ENCODE results near the gene CDC42EP4. TPM values are rescaled to one million over a fixed set of nuclear protein-coding genes. Genes with fewer than 3 reads are reported as not detected.

The CDC42EP4 gene
- total and polyA plus RNA-seq, 10 of the 15 experiments (the other 5 are each of a cell fraction or from before 2014, with no cell fraction given), result 0.05 to 7.1 (median 2.7) TPM

DNA sequence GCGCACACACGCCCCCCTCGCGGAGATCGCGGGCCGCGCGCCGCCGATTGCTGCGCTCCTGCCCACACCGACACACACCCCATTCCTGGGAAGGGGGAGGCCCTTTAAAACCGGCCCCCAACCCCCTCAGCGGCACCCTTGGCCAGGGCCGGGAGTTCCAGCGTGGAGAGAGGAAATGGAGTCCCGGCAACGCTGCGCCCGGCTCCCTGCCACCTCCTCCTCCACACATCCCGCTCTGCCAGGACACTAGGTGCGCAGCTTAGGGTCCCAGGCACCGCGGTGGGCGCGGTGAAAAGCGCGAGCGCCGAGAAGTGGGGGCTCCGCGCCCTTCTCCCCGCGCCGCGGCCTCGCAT lies 397 bp downstream of the CDC42EP4 start:
- DNase-seq (ENCODE audit: low read depth, low spot score), result no peak

GRCh38 chr17:73309727-73310596 lies 1.8 kb downstream of the CDC42EP4 start:
- ChIA-PET CTCF (interaction anchor here (0.8 to 4.7 kb wide), 17 partner anchors 10 to 582 kb away, joined by 3 to 28 read pairs (median 5); no protein-coding TSS in a partner anchor), SMC1A (ENCODE audit: uncharacterized antibody, unreplicated experiment) (interaction anchor here (1.0 to 4.0 kb wide), 13 partner anchors 11 to 585 kb away, joined by 3 to 29 read pairs (median 5); no protein-coding TSS in a partner anchor), POLR2A (interaction anchor here (0.9 to 4.3 kb wide), 13 partner anchors 8 to 78 kb away, joined by 3 to 28 read pairs (median 6); a partner anchor contains a TSS), RAD21 (ENCODE audit: unreplicated experiment) (interaction anchor here (0.8 to 4.8 kb wide), 16 partner anchors 7 to 582 kb away, joined by 3 to 32 read pairs (median 6); no protein-coding TSS in a partner anchor)
- DNase-seq (ENCODE audit: low read depth, low spot score), result no peak
- in situ Hi-C loops (cut with MboI) (loop anchor here (5.0 kb wide), 1 partner anchor 38 kb away; no protein-coding TSS in a partner anchor), intact Hi-C loops (cut with micrococcal nuclease; ENCODE audit: unreplicated experiment) (loop anchor here (2.0 to 5.0 kb wide), 4 partner anchors 19 to 118 kb away; partner anchors contain the start of gene COG1)
- Histone ChIP-seq H3K27me3 (replicated peaks in 1 of 2; ENCODE audit: control insufficient read depth in 2 of 2, insufficient read depth in 2 of 2, low read length in 1 of 2) (no peaks in the 10 kb centered on the region), H3K9me3 (replicated peaks; ENCODE audit: control insufficient read depth, insufficient read depth, low read length) (no peaks in the 10 kb centered on the region), H3K79me2 (ENCODE audit: control insufficient read depth, insufficient read depth, low read length) (peaks cover 22% of the 10 kb centered on the region), H4K20me1 (ENCODE audit: control insufficient read depth, insufficient read depth) (no peaks in the 10 kb centered on the region), H3K9ac (ENCODE audit: control insufficient read depth, insufficient read depth, low read length) (peak overlapping the region; percentile 80), H3K36me3 (ENCODE audit: control insufficient read depth in 2 of 2, insufficient read depth in 2 of 2, low read length in 1 of 2) (no peaks in the 10 kb centered on the region), H3K4me1 (ENCODE audit: control insufficient read depth, insufficient read depth, low read length) (peaks cover 5% of the 10 kb centered on the region; the same call in 1 of the 2 replicates), H3K4me2 (ENCODE audit: control insufficient read depth, insufficient read depth) (peak overlapping the region; percentile 95), H3K4me3 (peak overlapping the region; percentile 93), H3K27ac (ENCODE audit: control insufficient read depth, insufficient read depth) (peak overlapping the region; percentile 69), H2AFZ (ENCODE audit: control insufficient read depth, low read depth, low read length) (peak overlapping the region; percentile 73)
- BruUV-seq (replicated peaks), result TSS peak; percentile 67
- ATAC-seq, result peak; percentile 8; the same call in 2 of the 3 replicates
- WGBS (ENCODE audit: insufficient coverage, insufficient replicate concordance, low lambda C conversion rate, missing lambda C conversion rate), result 19% methylated on average over 21 of the region's 21 CpGs
- no peak for FAIRE-seq
- no peak for TF ChIP-seq MYB (IDR thresholded peaks at IDR 0.05; ENCODE audit: borderline replicate concordance, low read depth, low read length)
- no peak for TF ChIP-seq YBX1 (IDR thresholded peaks at IDR 0.05)
- no peak for TF ChIP-seq ZNF274 (IDR thresholded peaks at IDR 0.05; ENCODE audit: insufficient read depth, insufficient read length)
- TF ChIP-seq MTA2 (IDR thresholded peaks at IDR 0.05; ENCODE audit: low read depth), result no peak
- TF ChIP-seq PAX5 (IDR thresholded peaks at IDR 0.05; ENCODE audit: borderline replicate concordance, low read depth, low read length), result no peak
- TF ChIP-seq PML (IDR thresholded peaks at IDR 0.05; ENCODE audit: low read length), result no peak
- no peak for TF ChIP-seq RAD21 (IDR thresholded peaks at IDR 0.05; ENCODE audit: insufficient read depth, low read depth, low read length)
- TF ChIP-seq BMI1 (IDR thresholded peaks at IDR 0.05; ENCODE audit: borderline replicate concordance), result no peak
- no peak for TF ChIP-seq ZBED1 (IDR thresholded peaks at IDR 0.05; ENCODE audit: borderline replicate concordance)
- TF ChIP-seq, protein P1, sequence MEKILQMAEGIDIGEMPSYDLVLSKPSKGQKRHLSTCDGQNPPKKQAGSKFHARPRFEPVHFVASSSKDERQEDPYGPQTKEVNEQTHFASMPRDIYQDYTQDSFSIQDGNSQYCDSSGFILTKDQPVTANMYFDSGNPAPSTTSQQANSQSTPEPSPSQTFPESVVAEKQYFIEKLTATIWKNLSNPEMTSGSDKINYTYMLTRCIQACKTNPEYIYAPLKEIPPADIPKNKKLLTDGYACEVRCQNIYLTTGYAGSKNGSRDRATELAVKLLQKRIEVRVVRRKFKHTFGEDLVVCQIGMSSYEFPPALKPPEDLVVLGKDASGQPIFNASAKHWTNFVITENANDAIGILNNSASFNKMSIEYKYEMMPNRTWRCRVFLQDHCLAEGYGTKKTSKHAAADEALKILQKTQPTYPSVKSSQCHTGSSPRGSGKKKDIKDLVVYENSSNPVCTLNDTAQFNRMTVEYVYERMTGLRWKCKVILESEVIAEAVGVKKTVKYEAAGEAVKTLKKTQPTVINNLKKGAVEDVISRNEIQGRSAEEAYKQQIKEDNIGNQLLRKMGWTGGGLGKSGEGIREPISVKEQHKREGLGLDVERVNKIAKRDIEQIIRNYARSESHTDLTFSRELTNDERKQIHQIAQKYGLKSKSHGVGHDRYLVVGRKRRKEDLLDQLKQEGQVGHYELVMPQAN (conservative IDR thresholded peaks at IDR 0.05), result no peak
- TF ChIP-seq FOS (IDR thresholded peaks at IDR 0.05; ENCODE audit: borderline replicate concordance, extremely low read depth, insufficient read length), result no peak

More for the DNA sequence above, 397 bp downstream of the CDC42EP4 start:
- Histone ChIP-seq H3K27me3 (replicated peaks in 1 of 2; ENCODE audit: control insufficient read depth in 2 of 2, insufficient read depth in 2 of 2, low read length in 1 of 2) (no peaks in the 10 kb centered on the region), H3K9me3 (replicated peaks; ENCODE audit: control insufficient read depth, insufficient read depth, low read length) (no peaks in the 10 kb centered on the region), H3K79me2 (ENCODE audit: control insufficient read depth, insufficient read depth, low read length) (peaks cover 19% of the 10 kb centered on the region), H2AFZ (ENCODE audit: control insufficient read depth, low read depth, low read length) (peak overlapping the region; percentile 93), H3K36me3 (ENCODE audit: control insufficient read depth in 2 of 2, insufficient read depth in 2 of 2, low read length in 1 of 2) (no peaks in the 10 kb centered on the region), H3K4me2 (ENCODE audit: control insufficient read depth, insufficient read depth) (peak overlapping the region; percentile 95), H4K20me1 (ENCODE audit: control insufficient read depth, insufficient read depth) (no peaks in the 10 kb centered on the region), H3K4me3 (peak overlapping the region; percentile 93), H3K4me1 (ENCODE audit: control insufficient read depth, insufficient read depth, low read length) (no peaks in the 10 kb centered on the region; the same call in 1 of the 2 replicates), H3K9ac (ENCODE audit: control insufficient read depth, insufficient read depth, low read length) (peak overlapping the region; percentile 64), H3K27ac (ENCODE audit: control insufficient read depth, insufficient read depth) (0 out of 2 replicates have a peak overlapping the region, but pooled peaks have one; percentile 25)
- RAD21 ChIA-PET (ENCODE audit: unreplicated experiment), result interaction anchor here (0.8 to 4.8 kb wide), 16 partner anchors 9 to 120 kb away, joined by 3 to 32 read pairs (median 4); no protein-coding TSS in a partner anchor
- in situ Hi-C loops (cut with MboI) (no loop called here), intact Hi-C loops (cut with micrococcal nuclease; ENCODE audit: unreplicated experiment) (loop anchor here (2.0 to 5.0 kb wide), 4 partner anchors 21 to 119 kb away; partner anchors contain the start of gene COG1)
- CTCF ChIA-PET, result interaction anchor here (0.6 to 4.7 kb wide), 11 partner anchors 13 to 62 kb away, joined by 3 to 28 read pairs (median 7); no protein-coding TSS in a partner anchor
- TF ChIP-seq POU2F2 (IDR thresholded peaks at IDR 0.05; ENCODE audit: borderline replicate concordance, low read depth, low read length) (no peak), ZNF274 (IDR thresholded peaks at IDR 0.05; ENCODE audit: insufficient read depth, insufficient read length) (no peak), LARP7 (IDR thresholded peaks at IDR 0.05) (peak; percentile 62; the same call in 1 of the 2 replicates), HCFC1 (IDR thresholded peaks at IDR 0.05; ENCODE audit: low read length) (no peak), TCF3 (IDR thresholded peaks at IDR 0.05; ENCODE audit: borderline replicate concordance, insufficient read depth, low read depth, low read length) (no peak)
- POLR2A ChIA-PET, result interaction anchor here (0.8 to 4.3 kb wide), 8 partner anchors 10 to 146 kb away, joined by 4 to 28 read pairs (median 6); partner anchors contain the start of gene SSTR2
- under 1% methylated on average over 38 of the region's 38 CpGs for WGBS (ENCODE audit: insufficient coverage, insufficient replicate concordance, low lambda C conversion rate, missing lambda C conversion rate)
- no peak for FAIRE-seq
- BruUV-seq (replicated peaks), result TSS peak; percentile 50
- SMC1A ChIA-PET (ENCODE audit: uncharacterized antibody, unreplicated experiment), result interaction anchor here (1.0 to 4.0 kb wide), 11 partner anchors 13 to 584 kb away, joined by 3 to 29 read pairs (median 7); no protein-coding TSS in a partner anchor
- peak; percentile 27 for ATAC-seq

Data from GM12878 (cell line).